GF-D8 (cell line): ENCODE data around the gene SETD4.
"Not testable (repeated sequence)": the region's sequence is repeated elsewhere in the genome, so short reads cannot be mapped to it uniquely, and the experiment has no call there.

Experiments
- DNase-seq: peaks from one replicate; lab custom pipeline; 2025; lab: John Stamatoyannopoulos, UW

The SETD4 gene

DNA sequence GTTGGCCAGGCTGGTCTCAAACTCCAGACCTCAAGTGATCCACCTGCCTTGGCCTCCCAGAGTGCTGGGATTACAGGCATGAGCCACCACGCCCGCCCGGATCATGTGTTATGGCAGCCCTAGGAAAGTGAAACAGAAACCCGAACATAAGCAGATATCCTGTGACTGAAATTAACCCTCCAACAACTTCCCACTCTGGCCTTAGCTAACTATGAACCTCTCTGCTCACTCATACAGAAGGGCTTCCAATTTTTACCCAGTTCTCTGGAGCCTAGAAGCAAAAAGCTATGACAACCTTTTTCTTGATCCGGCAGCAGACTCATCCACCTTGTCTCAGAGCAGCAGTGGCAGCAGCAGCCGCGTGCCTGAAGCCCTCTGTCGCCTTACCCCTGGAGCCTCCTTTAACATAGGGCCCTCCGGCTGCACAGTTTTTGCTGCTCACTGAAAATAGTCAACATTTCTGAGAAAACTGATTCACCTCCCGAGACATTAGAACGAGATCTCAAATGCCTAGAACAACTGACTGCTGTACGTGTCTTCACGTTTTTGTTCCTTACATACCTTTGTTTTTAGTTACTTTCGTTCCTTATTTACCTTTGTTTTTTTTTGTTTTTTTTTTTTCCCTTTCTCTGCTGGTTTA is 18.8 kb upstream of the SETD4 start:
- DNase-seq: peak; percentile 28

- DNase-seq: no peak
These were observed 17.4 kb upstream of the SETD4 start for GRCh38 chr21:36077758-36078157.

DNA sequence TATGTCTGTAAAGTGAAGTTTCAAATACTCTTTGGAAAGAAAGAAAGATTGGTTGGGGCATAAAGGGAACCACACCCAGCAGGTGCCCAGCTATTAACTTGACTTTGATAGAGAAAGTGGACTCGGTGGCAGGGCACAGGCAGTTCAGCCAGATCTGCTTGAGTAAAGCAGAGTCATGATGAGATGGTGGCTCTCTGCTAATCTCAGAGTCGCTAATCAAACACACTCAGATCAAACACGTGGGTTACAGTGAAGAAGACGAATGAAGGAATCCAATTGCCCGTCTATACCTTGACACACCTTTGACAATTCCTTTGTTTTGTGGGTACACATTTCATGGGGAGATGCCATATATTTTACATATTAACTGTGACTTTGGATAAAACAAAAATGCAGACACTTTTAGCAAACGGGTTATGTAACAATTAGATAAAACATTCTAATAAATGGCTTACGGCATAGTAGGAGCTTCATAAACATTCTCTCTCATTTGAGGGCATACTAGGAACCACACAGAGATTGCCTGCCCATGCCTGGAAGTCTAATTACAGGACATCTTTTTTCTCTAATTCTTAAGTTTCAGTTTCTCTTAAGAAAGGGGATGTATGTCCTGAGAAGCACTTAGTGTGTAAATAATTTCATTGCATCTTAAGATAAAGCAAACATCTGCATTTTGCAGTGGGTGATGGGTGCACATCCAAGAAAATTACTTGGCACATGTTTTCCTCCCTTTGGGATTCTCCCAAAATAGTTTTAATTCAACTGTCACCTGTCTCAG is 16.7 kb upstream of the SETD4 start:
- no peak for DNase-seq

DNA sequence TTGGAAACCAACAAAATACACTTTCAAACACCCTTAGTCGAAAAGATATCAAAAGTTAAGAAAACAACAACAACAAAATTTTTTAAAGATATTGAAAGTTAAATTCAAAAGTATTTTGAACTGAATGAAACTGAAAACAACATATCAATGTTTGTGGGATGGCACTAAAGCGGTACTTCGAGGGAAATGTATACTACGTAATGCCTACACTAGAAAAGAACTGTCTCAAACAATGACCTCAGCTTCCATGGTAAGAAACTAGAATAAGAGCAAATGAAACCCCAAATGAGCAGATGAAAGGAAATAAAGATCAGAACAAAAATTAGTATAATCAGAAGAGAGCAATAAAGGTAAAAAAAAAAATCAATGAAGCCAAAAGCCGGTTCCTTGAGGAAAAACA is 15.6 kb upstream of the SETD4 start:
- DNase-seq: no peak

- no peak for DNase-seq
These were observed 14.8 kb upstream of the SETD4 start for GRCh38 chr21:36075171-36075570.

DNA sequence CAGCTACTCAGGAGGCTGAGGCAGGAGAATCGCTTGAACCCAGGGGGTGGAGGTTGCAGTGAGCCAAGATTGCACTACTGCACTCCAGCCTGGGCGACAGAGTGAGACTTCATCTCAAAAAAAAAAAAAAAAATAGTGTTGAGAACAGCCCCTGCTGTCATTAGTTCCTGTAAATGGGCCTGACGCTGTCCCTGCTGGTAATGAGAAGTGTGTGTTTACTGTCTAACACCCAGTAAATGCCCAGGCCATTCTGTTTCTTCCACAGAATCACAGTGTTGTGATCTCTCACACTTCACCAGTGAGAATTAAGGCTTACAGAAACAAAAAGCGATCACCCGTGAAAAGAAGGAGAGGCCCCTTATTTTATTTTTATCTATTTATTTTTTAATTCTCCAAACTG is 13.6 kb upstream of the SETD4 start:
- DNase-seq: not testable (repeated sequence)

DNA sequence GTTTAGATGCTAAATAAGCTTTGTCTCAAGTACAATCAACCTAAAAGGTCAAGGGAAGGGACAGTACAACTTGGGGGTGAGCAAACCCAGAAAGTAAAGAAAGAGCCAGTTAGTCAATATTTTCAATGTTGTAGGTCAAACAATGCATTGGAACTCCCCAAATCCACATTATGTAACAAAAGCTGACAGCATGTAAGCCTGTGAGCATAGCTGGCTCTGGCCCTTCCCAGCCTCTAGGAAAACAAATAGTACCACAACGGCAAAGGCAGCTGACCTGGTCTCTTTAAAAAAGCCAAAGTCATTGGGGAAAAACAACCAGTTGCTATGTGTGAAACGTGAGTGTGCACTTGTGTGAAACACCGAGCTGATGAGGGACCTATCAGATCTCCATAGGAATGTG is 12.9 kb upstream of the SETD4 start:
- no peak for DNase-seq

DNA sequence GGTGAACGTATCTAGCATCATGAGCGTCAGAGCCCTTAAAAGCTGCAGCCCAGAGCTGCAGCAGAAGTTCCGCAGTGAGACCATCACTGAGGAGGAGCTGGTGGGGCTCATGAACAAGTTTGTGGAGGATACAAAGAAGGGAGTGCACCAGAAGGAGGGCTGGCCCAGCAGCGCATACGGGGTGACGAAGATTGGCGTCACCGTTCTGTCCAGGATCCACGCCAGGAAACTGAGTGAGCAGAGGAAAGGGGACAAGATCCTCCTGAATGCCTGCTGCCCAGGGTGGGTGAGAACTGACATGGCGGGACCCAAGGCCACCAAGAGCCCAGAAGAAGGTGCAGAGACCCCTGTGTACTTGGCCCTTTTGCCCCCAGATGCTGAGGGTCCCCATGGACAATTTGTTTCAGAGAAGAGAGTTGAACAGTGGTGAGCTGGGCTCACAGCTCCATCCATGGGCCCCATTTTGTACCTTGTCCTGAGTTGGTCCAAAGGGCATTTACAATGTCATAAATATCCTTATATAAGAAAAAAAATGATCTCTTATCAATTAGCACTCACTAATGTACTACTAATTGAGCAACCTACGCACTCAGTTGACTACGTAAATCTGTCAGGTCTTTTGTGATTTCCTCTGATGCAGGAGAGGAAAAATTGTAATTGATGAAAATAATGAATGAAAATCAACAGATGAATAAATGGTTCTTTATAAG is 12.3 kb upstream of the SETD4 start:
- no peak for DNase-seq

DNA sequence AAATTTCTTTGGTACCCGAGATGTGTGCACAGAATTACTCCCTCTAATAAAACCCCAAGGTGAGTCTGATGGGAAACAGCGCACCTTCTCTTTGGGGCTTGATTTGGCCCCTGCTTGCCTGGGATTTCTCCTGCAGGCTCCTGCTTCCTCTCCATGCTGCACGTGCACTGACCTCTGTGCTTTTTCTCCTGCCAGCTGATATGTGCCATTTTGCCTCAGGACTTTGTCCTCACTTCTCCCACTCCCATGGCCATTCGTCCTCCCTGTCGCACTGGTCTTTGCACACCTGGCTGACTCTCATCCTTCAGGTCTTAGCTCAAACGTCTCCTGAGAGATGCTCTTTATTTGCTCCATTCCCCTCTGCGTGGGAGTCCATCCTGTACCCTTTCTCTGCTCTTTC is 10.7 kb upstream of the SETD4 start:
- DNase-seq: no peak

DNA sequence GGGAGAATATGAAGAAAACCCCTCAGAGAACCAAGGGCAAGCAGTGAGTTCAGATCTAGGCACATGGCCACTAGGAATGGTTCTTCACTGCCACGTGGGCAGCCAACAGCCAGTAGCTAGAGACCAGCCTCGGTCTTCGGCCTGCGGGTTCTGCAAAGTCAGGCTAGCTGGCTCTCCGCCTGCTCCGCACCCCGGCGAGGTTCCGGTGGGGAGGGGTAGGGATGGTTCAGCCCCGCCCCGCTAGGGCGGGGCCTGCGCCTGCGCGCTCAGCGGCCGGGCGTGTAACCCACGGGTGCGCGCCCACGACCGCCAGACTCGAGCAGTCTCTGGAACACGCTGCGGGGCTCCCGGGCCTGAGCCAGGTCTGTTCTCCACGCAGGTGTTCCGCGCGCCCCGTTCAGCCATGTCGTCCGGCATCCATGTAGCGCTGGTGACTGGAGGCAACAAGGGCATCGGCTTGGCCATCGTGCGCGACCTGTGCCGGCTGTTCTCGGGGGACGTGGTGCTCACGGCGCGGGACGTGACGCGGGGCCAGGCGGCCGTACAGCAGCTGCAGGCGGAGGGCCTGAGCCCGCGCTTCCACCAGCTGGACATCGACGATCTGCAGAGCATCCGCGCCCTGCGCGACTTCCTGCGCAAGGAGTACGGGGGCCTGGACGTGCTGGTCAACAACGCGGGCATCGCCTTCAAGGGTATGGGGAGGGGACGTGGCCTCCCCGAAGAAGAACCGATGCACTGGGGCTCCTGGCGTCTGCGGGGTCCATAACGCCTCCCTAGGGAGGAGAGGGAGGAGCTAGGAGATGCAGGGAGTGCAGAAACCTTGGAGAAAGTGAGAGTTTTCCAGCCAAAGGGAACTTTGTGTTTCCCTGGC is 9.6 kb upstream of the SETD4 start, which contains the start of gene CBR1:
CBR1 (plus strand) TSS at position 312 of the 871 bp plus-strand sequence; CDS start at position 404, 92 bp downstream.
- peak; percentile 73 for DNase-seq

- no peak for DNase-seq
These were observed 8.5 kb upstream of the SETD4 start for GRCh38 chr21:36068748-36069398.

- peak; percentile 20 for DNase-seq
These were observed 5.2 kb upstream of the SETD4 start for GRCh38 chr21:36065497-36066036.

DNA sequence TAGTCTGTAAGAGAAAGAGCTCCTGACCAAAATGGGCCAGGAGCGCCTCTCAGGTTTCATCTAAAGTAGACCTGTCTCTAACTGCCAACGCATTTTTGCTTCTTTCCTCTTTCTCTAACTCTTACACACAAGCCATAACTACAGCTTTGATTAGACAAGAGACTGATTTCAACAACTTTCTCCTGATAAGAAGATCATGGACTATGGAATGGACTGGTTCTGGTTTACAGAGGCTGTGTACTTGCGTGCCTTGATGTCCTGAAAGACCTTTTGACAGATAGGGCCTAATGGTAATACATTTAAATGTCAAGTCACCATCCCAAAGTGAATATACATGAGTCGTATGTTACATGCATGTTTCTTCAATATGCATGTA is 3.7 kb upstream of the SETD4 start:
- no peak for DNase-seq

GRCh38 chr21:36063375-36064084 is 3.2 kb upstream of the SETD4 start:
- DNase-seq: no peak

GRCh38 chr21:36061445-36061844 is 1.1 kb upstream of the SETD4 start:
- no peak for DNase-seq

DNA sequence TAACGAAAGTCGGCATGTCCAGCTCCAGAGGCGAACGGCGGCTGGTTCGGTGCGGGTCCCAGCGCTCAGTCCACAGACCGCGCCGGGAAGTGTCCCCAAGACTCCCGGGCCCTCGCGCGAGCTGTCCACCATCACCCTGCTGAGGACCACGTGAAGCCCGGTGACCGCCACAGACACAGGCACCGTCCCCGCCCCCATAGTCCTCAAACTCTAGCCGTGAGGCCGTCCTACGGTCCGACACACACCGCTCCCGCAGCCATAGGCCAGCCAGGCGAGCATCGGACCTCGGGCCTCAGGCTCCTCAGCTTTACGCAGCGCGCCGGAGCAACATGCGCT is 535 bp downstream of the SETD4 start:
- DNase-seq: no peak

DNA sequence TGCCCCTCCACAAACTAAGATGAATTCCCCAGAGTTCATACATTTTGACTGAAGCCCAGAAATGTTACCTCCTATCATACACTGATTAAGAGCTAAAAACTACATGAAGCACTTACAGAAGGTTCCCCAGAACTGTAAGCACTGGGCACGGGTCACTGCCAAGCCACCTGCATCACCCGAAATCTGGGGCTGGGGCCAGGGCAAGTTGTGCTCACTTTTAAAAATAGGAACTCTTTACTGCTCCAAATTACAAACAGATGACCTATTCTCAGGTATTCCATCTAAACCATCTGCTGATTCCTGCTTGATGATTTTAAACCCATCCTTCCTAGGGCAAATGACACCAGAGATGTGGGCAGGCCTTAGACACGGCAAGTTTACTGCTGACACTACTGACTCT is 4.8 kb downstream of the SETD4 start:
- no peak for DNase-seq

GRCh38 chr21:36053715-36054062 is 6.6 kb downstream of the SETD4 start:
- no peak for DNase-seq

- DNase-seq: no peak
These were observed 7.2 kb downstream of the SETD4 start for GRCh38 chr21:36052860-36053714.

DNA sequence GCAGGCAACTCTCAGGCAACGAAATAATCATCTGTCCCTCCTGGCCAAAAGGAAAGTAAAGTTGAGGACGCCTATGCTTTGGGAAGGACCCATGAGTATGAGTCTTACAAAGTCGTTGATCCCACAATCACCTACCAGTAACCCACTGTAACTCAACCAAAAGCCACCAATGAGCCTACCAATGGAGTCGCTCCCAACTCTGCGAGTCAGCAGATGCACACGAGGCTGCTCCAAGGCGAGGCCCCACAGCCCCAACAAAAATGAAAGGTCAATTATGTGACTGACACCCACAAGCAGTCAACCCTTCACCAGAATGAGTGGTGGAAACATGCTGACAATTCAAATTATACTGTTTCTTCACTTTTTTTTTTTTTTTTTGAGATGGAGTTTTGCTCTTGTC is 12.0 kb downstream of the SETD4 start:
- no peak for DNase-seq
